WTC11 (cell line): Measurements from ENCODE around the gene CHRNA3. TPM values are rescaled to one million over a fixed set of nuclear protein-coding genes. Genes with fewer than 3 reads are reported as not detected.

Experiments used
- ATAC-seq: fragments of 200-7000 bp; cut with Tn5 transposase; 2 replicates; pipeline ENCODE4 v1.10.0; 2021; ENCODE audit warnings: mild to moderate bottlenecking, moderate library complexity
- CTCF ChIA-PET: fragments of 300-600 bp; sonication (Branson Sonifier 250); formaldehyde crosslinking; loops from one replicate; lab custom pipeline; 2021; ENCODE audit warnings: antibody characterized with exemption; lab: Charles Lee
- POLR2A ChIA-PET: fragments of 350-600 bp; sonication (Branson Sonifier 250); formaldehyde crosslinking; loops from one replicate; lab custom pipeline; 2021; ENCODE audit warnings: antibody characterized with exemption; lab: Charles Lee
- DNase-seq: peaks from one replicate; pipeline ENCODE4 v3.0.0; 2021; ENCODE audit warnings: low spot score
- H3K27ac Mint-ChIP-seq: 2 replicates; pipeline ENCODE4 v1.8.0; 2021; ENCODE audit warnings: mixed read lengths
- H3K27me3 Mint-ChIP-seq: 2 replicates; pipeline ENCODE4 v1.8.0; 2021; ENCODE audit warnings: low read depth, mild to moderate bottlenecking, moderate library complexity, mixed read lengths
- H3K36me3 Mint-ChIP-seq: 2 replicates; pipeline ENCODE4 v1.8.0; 2021; ENCODE audit warnings: mixed read lengths
- H3K4me1 Mint-ChIP-seq: 2 replicates; pipeline ENCODE4 v1.8.0; 2022; ENCODE audit warnings: mixed read lengths
- H3K4me3 Mint-ChIP-seq: 2 replicates; pipeline ENCODE4 v1.8.0; 2021; ENCODE audit warnings: mild to moderate bottlenecking, moderate library complexity, mixed read lengths
- H3K9me3 Mint-ChIP-seq: 2 replicates; pipeline ENCODE4 v1.8.0; 2021; ENCODE audit warnings: mixed read lengths
- ATF1 ChIP-seq: sonication (generic); formaldehyde crosslinking; IDR thresholded peaks from 2 replicates; pipeline ENCODE4 v1.8.1; 2023; ENCODE audit warnings: mild to moderate bottlenecking, moderate library complexity, missing genetic modification reagents
- ATF2 ChIP-seq: sonication (generic); formaldehyde crosslinking; IDR thresholded peaks from 2 replicates; pipeline ENCODE4 v1.8.1; 2022; ENCODE audit warnings: low read depth, missing genetic modification reagents, borderline replicate concordance
- FOXP1 ChIP-seq: sonication (generic); formaldehyde crosslinking; IDR thresholded peaks from 2 replicates; pipeline ENCODE4 v1.8.0; 2022; ENCODE audit warnings: missing genetic modification reagents, mild to moderate bottlenecking, moderate library complexity, borderline replicate concordance
- GTF2I ChIP-seq: fragments of 250-450 bp; sonication (Bioruptor Pico); conservative IDR thresholded peaks from 2 replicates; pipeline ENCODE4 v1.4.0; 2021; ENCODE audit warnings: mild to moderate bottlenecking
- IRF2 ChIP-seq: sonication (generic); formaldehyde crosslinking; IDR thresholded peaks from 2 replicates; pipeline ENCODE4 v1.8.0; 2022; ENCODE audit warnings: low read depth, missing genetic modification reagents, borderline replicate concordance
- JUN ChIP-seq: sonication (generic); formaldehyde crosslinking; IDR thresholded peaks from 2 replicates; pipeline ENCODE4 v1.8.0; 2023; ENCODE audit warnings: mild to moderate bottlenecking, missing genetic modification reagents
- MLX ChIP-seq: sonication (generic); formaldehyde crosslinking; IDR thresholded peaks from 2 replicates; pipeline ENCODE4 v1.8.1; 2023; ENCODE audit warnings: mild to moderate bottlenecking, missing genetic modification reagents, moderate library complexity
- NFYB ChIP-seq: sonication (generic); formaldehyde crosslinking; conservative IDR thresholded peaks from 2 replicates; pipeline ENCODE4 v1.8.0; 2022; ENCODE audit warnings: low read depth, missing genetic modification reagents
- OVOL2 ChIP-seq: fragments of 250-450 bp; sonication (Bioruptor Pico); IDR thresholded peaks from 2 replicates; pipeline ENCODE4 v1.9.0; 2021; ENCODE audit warnings: mild to moderate bottlenecking, borderline replicate concordance
- PRDM15 ChIP-seq: sonication (generic); formaldehyde crosslinking; IDR thresholded peaks from 2 replicates; pipeline ENCODE4 v1.8.0; 2022; ENCODE audit warnings: missing genetic modification reagents
- SMAD4 ChIP-seq: sonication (generic); formaldehyde crosslinking; IDR thresholded peaks from 2 replicates; pipeline ENCODE4 v1.8.0; 2022; ENCODE audit warnings: mild to moderate bottlenecking, missing genetic modification reagents
- TEAD1 ChIP-seq: sonication (generic); formaldehyde crosslinking; IDR thresholded peaks from 2 replicates; pipeline ENCODE4 v1.8.0; 2022; ENCODE audit warnings: mild to moderate bottlenecking, missing genetic modification reagents
- ZBTB21 ChIP-seq: sonication (generic); formaldehyde crosslinking; IDR thresholded peaks from 2 replicates; pipeline ENCODE4 v1.8.1; 2023; ENCODE audit warnings: mild to moderate bottlenecking, missing genetic modification reagents, borderline replicate concordance
- ZNF138 ChIP-seq: sonication (generic); formaldehyde crosslinking; conservative IDR thresholded peaks from 2 replicates; pipeline ENCODE4 v1.8.1; 2022; ENCODE audit warnings: mild to moderate bottlenecking, moderate library complexity, missing genetic modification reagents
- ZNF396 ChIP-seq: fragments of 250-450 bp; sonication (Bioruptor Pico); IDR thresholded peaks from 2 replicates; pipeline ENCODE4 v1.8.0; 2021; ENCODE audit warnings: mild to moderate bottlenecking, moderate library complexity, borderline replicate concordance
- ZNF425 ChIP-seq: fragments of 250-450 bp; sonication (Bioruptor Pico); conservative IDR thresholded peaks from 2 replicates; pipeline ENCODE4 v1.9.0; 2021; ENCODE audit warnings: mild to moderate bottlenecking
- ZSCAN18 ChIP-seq: fragments of 250-450 bp; sonication (Bioruptor Pico); IDR thresholded peaks from 2 replicates; pipeline ENCODE4 v2.1.2; 2022; ENCODE audit warnings: mild to moderate bottlenecking, moderate library complexity
- total RNA-seq: library from RNA; stranded (reverse); gene quantifications from 3 replicates; pipeline ENCODE4 v1.2.3, GENCODE V29; 2021

Gene CHRNA3
- total RNA-seq, 1 experiment from 2014 or later: 4.4 TPM

GRCh38 chr15:78634210-78635145 is 13.7 kb upstream of the CHRNA3 start:
- peaks cover 8% of the 10 kb centered on the region for H3K9me3 Mint-ChIP-seq
- H3K36me3 Mint-ChIP-seq: peaks cover 15% of the 10 kb centered on the region
- no peak overlapping the region for H3K4me3 Mint-ChIP-seq
- peaks cover 10% of the 10 kb centered on the region for H3K4me1 Mint-ChIP-seq
- DNase-seq (no peak), ATAC-seq (no peak)
- TF ChIP-seq ZNF138 (CRISPR knock-in tag) (no peak), MLX (CRISPR knock-in tag) (no peak), OVOL2 (CRISPR knock-in tag) (no peak), NFYB (CRISPR knock-in tag) (no peak), IRF2 (CRISPR knock-in tag) (no peak), TEAD1 (no peak), PRDM15 (CRISPR knock-in tag) (no peak), GTF2I (CRISPR knock-in tag) (no peak), ZSCAN18 (no peak), ZBTB21 (no peak), SMAD4 (CRISPR knock-in tag) (no peak), ZNF396 (no peak), JUN (no peak), ATF2 (CRISPR knock-in tag) (no peak)
- peaks cover under 1% of the 10 kb centered on the region for H3K27me3 Mint-ChIP-seq
- CTCF ChIA-PET: interaction anchor here (0.7 to 7.2 kb wide), 5 partner anchors 14 to 116 kb away, joined by 3 to 75 read pairs (median 4); partner anchors contain the start of gene CHRNA3
- POLR2A ChIA-PET: no interaction called here
- no peak overlapping the region for H3K27ac Mint-ChIP-seq

- no peaks in the 10 kb centered on the region for H3K27me3 Mint-ChIP-seq
- peaks cover 8% of the 10 kb centered on the region for H3K9me3 Mint-ChIP-seq
- H3K27ac Mint-ChIP-seq: no peak overlapping the region
- no peak overlapping the region for H3K4me3 Mint-ChIP-seq
- H3K4me1 Mint-ChIP-seq: peaks cover 3% of the 10 kb centered on the region
- ATAC-seq: no peak
- ChIA-PET CTCF (interaction anchor here (1.3 to 7.2 kb wide), 2 partner anchors 13 to 117 kb away, joined by 4 to 75 read pairs; partner anchors contain the start of gene CHRNA3), POLR2A (no interaction called here)
- H3K36me3 Mint-ChIP-seq: peaks cover 19% of the 10 kb centered on the region
- DNase-seq: no peak
- TF ChIP-seq ATF1 (no peak), PRDM15 (CRISPR knock-in tag) (no peak), JUN (no peak), ZNF425 (CRISPR knock-in tag) (no peak), FOXP1 (CRISPR knock-in tag) (no peak)
Measured at GRCh38 chr15:78633348-78633747, 12.6 kb upstream of the CHRNA3 start.
